Fibroblast of lung (primary cell): ENCODE results near the gene SCN2A.

Source experiments
- EZH2 ChIP-seq: IDR thresholded peaks from 2 replicates; pipeline ENCODE4 v1.5.1; 2012; ENCODE audit warnings: low read length, control low read depth, mild to moderate bottlenecking; ENCODE audit errors: missing control alignments
- TF ChIP-seq, protein P1 (sequence below), 2 donors: IDR thresholded peaks in 1 of 2; conservative IDR thresholded peaks in 1 of 2; 1 replicate in 1 of 2; 2 replicates in 1 of 2; pipeline ENCODE4 v1.5.1; 2011 to 2012; ENCODE audit warnings: low read length in 2 of 2, control low read depth in 1 of 2, inconsistent platforms in 1 of 2, low read depth in 1 of 2, mild to moderate bottlenecking in 1 of 2

DNA sequence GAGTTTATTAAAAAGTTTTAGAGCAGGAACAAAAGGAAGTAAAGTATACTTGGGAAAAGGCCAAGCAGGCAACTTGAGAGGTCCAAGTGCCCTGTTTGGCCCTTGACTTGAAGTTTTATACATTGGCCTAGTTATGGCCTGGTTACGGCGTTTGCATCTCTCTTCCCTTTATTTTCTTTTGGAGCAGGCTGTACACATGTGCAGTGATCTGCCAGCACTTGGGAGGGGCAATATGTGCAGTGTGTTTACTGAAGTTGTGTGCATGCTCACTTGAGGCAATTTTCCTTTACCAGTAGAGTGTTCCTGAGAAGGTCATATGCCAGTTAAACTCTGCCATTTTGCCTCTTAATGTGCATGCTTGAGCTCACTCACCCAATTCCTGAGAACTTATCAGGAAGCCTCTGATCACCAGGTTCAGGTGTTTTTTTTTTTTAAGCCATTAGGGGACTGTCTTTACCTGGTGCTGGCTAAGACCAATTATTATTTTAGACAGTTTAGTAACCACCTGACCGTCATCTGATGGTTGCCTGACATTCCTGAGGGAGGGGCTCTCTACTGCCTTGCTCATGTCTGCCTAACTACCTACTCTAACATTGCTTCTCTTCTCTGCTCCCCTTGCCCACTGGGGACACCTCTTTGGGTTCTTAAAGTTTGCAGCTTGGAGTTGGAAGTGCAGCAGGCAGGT, 48.0 kb downstream of the SCN2A start:
- TF ChIP-seq, protein P1, sequence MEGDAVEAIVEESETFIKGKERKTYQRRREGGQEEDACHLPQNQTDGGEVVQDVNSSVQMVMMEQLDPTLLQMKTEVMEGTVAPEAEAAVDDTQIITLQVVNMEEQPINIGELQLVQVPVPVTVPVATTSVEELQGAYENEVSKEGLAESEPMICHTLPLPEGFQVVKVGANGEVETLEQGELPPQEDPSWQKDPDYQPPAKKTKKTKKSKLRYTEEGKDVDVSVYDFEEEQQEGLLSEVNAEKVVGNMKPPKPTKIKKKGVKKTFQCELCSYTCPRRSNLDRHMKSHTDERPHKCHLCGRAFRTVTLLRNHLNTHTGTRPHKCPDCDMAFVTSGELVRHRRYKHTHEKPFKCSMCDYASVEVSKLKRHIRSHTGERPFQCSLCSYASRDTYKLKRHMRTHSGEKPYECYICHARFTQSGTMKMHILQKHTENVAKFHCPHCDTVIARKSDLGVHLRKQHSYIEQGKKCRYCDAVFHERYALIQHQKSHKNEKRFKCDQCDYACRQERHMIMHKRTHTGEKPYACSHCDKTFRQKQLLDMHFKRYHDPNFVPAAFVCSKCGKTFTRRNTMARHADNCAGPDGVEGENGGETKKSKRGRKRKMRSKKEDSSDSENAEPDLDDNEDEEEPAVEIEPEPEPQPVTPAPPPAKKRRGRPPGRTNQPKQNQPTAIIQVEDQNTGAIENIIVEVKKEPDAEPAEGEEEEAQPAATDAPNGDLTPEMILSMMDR (conservative IDR thresholded peaks at IDR 0.05 in 1 of 2, IDR thresholded peaks at IDR 0.05 in 1 of 2; ENCODE audit: low read depth in 1 of 2, low read length in 2 of 2), result no peak
- no peak for TF ChIP-seq EZH2
